Gastrocnemius medialis (tissue), 4 donors: ENCODE results near the gene ICOS. TPM values are rescaled to one million over a fixed set of nuclear protein-coding genes. Genes with fewer than 3 reads are reported as not detected.

Experiments used
- ATAC-seq, 2 donors: fragments of 150-250 bp; one replicate each; pipeline ENCODE4 v1.9.1; 2016
- DNase-seq, 2 donors: peaks; one replicate each; pipeline ENCODE4 v3.0.0-alpha.2; 2019
- H3K27ac ChIP-seq, 4 donors: fragments of 200-600 bp; sonication (generic); 1 replicate in 1 of 4; 2 replicates in 3 of 4; pipeline ENCODE4 v1.5.1; 2016 to 2018; ENCODE audit warnings: mild to moderate bottlenecking in 2 of 4, moderate library complexity in 1 of 4
- H3K27me3 ChIP-seq, 3 donors: fragments of 200-600 bp; sonication (generic) in 2 of 3; 1 replicate in 1 of 3; 2 replicates in 2 of 3; pipeline versions ENCODE4 v1.5.1 to v1.6.0; 2016 to 2019; ENCODE audit warnings: mild to moderate bottlenecking in 1 of 3, moderate library complexity in 1 of 3
- H3K36me3 ChIP-seq, 2 donors: fragments of 200-600 bp; sonication (generic) in 1 of 2; one replicate each; pipeline ENCODE4 v1.5.1; 2017 to 2018
- H3K4me1 ChIP-seq, 2 donors: fragments of 200-600 bp; sonication (generic) in 1 of 2; one replicate each; pipeline ENCODE4 v1.5.1; 2016 to 2017; ENCODE audit warnings: mild to moderate bottlenecking in 2 of 2
- H3K4me3 ChIP-seq, 4 donors: fragments of 200-600 bp; sonication (generic) in 3 of 4; 1 replicate in 1 of 4; 2 replicates in 3 of 4; pipeline ENCODE4 v1.5.1; 2016 to 2019; ENCODE audit warnings: mild to moderate bottlenecking in 2 of 4
- H3K9me3 ChIP-seq, 3 donors: fragments of 200-600 bp; sonication (generic) in 2 of 3; 1 replicate in 1 of 3; 2 replicates in 2 of 3; pipeline ENCODE4 v1.5.1; 2016 to 2019
- POLR2A ChIP-seq, 2 donors: fragments of 450-650 bp; IDR thresholded peaks; one replicate each; pipeline ENCODE4 v1.6.1; 2017; ENCODE audit warnings: antibody characterized with exemption in 2 of 2, mild to moderate bottlenecking in 2 of 2, moderate library complexity in 2 of 2
- in situ Hi-C, 4 donors: fragments of 200-750 bp; cut with MboI; loops; one replicate each; pipeline versions ENCODE4 v1.15.0 to v1.8.0; 2017; ENCODE audit warnings: low sequenced_read_pairs in 4 of 4
- intact Hi-C: fragments of 100-400 bp; cut with DNase I; formaldehyde crosslinking; loops from one replicate; pipeline ENCODE4 v1.15.1; 2023; ENCODE audit warnings: low total_unique reads
- total RNA-seq, 4 donors: library from RNA; depleted of rRNA; stranded (reverse); fragments of >200 nt; gene quantifications; one replicate each; pipeline versions ENCODE4 v1.1.0 to v1.2.3, GENCODE V29; 2016
- TF ChIP-seq, protein P1 (sequence below), 5 experiments: fragments of 450-650 bp in 3 of 5; fragments of 200-600 bp in 2 of 5; sonication (generic) in 2 of 5; IDR thresholded peaks in 4 of 5; conservative IDR thresholded peaks in 1 of 5; 1 replicate in 4 of 5; 2 replicates in 1 of 5; pipeline ENCODE4 v1.5.1; 2016 to 2019; ENCODE audit warnings: antibody characterized with exemption in 5 of 5, mild to moderate bottlenecking in 3 of 5, moderate library complexity in 3 of 5

ICOS gene
- total RNA-seq, 4 donors from 2014 or later, result not detected

DNA sequence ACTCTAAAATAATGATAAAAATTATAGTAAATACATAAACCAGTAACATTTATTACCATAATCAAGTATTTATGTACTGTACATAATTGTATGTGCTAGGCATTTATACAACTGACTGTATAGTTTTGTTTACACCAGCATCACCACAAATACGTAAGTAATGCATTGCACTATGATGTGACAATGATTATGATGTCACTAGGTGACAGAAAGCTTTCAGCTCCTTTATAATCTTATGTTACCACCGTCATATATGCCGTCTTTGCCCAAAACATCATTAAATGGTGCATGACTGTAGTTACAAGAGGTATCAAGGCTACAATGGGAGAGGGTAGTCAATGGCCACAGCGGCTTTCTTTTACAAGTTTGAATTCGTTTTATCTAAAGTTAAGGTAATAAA is 60.1 kb downstream of the ICOS start:
- no peak for TF ChIP-seq POLR2A (IDR thresholded peaks at IDR 0.05)
- TF ChIP-seq, protein P1, sequence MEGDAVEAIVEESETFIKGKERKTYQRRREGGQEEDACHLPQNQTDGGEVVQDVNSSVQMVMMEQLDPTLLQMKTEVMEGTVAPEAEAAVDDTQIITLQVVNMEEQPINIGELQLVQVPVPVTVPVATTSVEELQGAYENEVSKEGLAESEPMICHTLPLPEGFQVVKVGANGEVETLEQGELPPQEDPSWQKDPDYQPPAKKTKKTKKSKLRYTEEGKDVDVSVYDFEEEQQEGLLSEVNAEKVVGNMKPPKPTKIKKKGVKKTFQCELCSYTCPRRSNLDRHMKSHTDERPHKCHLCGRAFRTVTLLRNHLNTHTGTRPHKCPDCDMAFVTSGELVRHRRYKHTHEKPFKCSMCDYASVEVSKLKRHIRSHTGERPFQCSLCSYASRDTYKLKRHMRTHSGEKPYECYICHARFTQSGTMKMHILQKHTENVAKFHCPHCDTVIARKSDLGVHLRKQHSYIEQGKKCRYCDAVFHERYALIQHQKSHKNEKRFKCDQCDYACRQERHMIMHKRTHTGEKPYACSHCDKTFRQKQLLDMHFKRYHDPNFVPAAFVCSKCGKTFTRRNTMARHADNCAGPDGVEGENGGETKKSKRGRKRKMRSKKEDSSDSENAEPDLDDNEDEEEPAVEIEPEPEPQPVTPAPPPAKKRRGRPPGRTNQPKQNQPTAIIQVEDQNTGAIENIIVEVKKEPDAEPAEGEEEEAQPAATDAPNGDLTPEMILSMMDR (IDR thresholded peaks at IDR 0.05 in 4 of 5, conservative IDR thresholded peaks at IDR 0.05 in 1 of 5), result no peak
- Histone ChIP-seq H3K4me1 (no peaks in the 10 kb centered on the region), H3K27ac (no peak overlapping the region), H3K9me3 (no peaks in the 10 kb centered on the region), H3K4me3 (no peak overlapping the region), H3K36me3 (no peaks in the 10 kb centered on the region), H3K27me3 (no peaks in the 10 kb centered on the region)
- ATAC-seq (no peak), DNase-seq (no peak)
- in situ Hi-C loops (no loop called here), intact Hi-C loops (no loop called here)

DNA sequence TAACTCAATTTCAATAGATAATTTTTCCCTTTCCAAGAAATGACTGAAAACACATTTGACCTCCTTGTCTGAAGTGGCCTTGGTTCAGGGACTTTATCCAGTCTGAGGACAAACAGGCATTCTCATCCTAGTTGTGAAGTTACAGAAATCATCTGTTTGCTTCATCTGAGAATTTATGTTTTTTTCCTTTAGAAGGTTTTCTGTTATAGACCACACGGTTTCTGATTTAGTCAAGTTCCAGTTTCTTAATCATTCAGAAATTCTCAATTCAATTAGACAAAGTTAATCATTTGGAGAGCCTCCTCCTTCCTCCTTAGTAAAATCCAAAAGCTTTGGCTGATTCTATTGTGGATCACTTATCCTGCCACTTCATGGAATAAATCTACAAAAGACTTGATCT is 60.9 kb downstream of the ICOS start:
- in situ Hi-C loops (no loop called here), intact Hi-C loops (no loop called here)
- no peak for TF ChIP-seq POLR2A (IDR thresholded peaks at IDR 0.05)
- TF ChIP-seq, protein P1 (IDR thresholded peaks at IDR 0.05 in 4 of 5, conservative IDR thresholded peaks at IDR 0.05 in 1 of 5), result no peak
- Histone ChIP-seq H3K4me3 (no peak overlapping the region), H3K27ac (no peak overlapping the region), H3K4me1 (no peaks in the 10 kb centered on the region), H3K9me3 (no peaks in the 10 kb centered on the region), H3K27me3 (no peaks in the 10 kb centered on the region), H3K36me3 (no peaks in the 10 kb centered on the region)
- ATAC-seq (no peak), DNase-seq (no peak)

DNA sequence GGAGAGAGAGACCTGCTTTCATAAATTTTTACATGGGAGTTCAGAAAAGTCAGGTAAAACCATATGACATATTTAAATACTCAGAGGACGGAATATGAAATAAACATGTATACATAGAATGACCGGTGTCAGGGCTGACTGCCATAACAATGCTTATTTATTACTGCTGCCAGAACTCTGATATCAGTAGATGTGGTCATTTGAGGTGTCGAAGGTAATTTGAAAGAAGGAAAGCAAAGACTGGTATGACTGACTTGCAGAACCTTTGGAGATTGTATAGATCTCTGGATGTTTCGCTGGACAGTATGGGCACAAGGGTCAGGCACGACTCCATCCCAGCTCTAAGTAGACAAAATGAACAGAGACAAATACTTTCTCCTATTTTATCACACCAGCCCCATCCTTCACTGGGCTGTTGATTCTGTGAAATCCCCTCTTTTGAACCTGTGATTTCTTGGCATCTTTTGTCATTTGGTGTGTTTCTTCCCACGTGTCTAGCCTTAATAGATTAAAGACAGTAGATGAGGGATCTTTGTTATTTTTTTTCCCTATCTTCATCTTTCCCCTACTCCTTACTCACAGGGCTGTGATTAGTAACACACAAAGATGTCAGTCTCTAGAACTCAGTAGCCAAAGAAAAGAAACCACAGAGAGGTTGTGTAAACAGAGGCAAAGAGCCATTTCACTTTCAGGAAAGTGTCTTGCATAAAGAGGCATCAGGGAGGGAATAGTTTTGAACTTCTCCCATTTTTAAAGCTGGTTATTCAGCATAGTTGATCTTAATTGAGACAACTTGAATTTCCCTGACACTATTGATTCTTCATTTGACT is 61.6 kb downstream of the ICOS start:
- no peak for ATAC-seq
- no peaks in the 10 kb centered on the region for H3K9me3 ChIP-seq
- intact Hi-C loops, result no loop called here
- TF ChIP-seq, protein P1 (IDR thresholded peaks at IDR 0.05 in 4 of 5, conservative IDR thresholded peaks at IDR 0.05 in 1 of 5), result no peak
- TF ChIP-seq POLR2A (IDR thresholded peaks at IDR 0.05), result no peak
- no peaks in the 10 kb centered on the region for H3K4me1 ChIP-seq
- no peak overlapping the region for H3K4me3 ChIP-seq
- no peaks in the 10 kb centered on the region for H3K36me3 ChIP-seq
- no peak for DNase-seq
- in situ Hi-C loops, result no loop called here
- no peaks in the 10 kb centered on the region for H3K27me3 ChIP-seq
- no peak overlapping the region for H3K27ac ChIP-seq

DNA sequence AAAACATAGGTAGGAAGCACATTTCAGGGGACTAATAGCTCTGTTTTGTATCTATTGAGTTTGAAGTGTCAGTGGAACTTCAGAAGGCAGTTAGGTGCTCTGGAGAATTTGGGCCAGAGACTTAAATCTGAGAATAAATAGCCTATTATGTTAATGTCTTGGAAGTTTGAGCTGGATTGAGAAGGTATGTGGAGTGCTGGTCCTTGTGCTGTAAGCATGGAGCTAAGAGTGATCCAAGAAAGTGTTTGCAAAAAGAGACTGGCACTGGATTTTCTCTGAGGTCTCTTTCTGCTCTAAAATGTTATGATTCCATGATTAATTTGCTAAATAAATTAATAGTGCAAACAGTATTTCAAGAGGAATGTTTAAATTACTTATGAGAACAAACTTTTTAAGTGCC is 63.3 kb downstream of the ICOS start:
- H3K36me3 ChIP-seq, result no peaks in the 10 kb centered on the region
- no peaks in the 10 kb centered on the region for H3K4me1 ChIP-seq
- intact Hi-C loops, result no loop called here
- ATAC-seq, result no peak
- no peaks in the 10 kb centered on the region for H3K27me3 ChIP-seq
- H3K27ac ChIP-seq, result no peak overlapping the region
- no peak overlapping the region for H3K4me3 ChIP-seq
- no peak for DNase-seq
- no peaks in the 10 kb centered on the region for H3K9me3 ChIP-seq
- TF ChIP-seq POLR2A (IDR thresholded peaks at IDR 0.05), result no peak
- TF ChIP-seq, protein P1 (IDR thresholded peaks at IDR 0.05 in 4 of 5, conservative IDR thresholded peaks at IDR 0.05 in 1 of 5), result no peak
- in situ Hi-C loops, result no loop called here
